ENCODE data around the gene REV3L. TPM values are rescaled to one million over a fixed set of nuclear protein-coding genes. Genes with fewer than 3 reads are reported as not detected.

Gene REV3L
- total and polyA plus RNA-seq, 2 donors (not counting 1 experiment from before 2014, with no cell fraction given), result 42.9 to 127 TPM

- H3K9ac ChIP-seq (ENCODE audit: insufficient read depth, low read length), result no peak overlapping the region
Observed at GRCh38 chr6:111461860-111462259, 21.2 kb downstream of the REV3L start.

GRCh38 chr6:111458670-111459232 is 24.3 kb downstream of the REV3L start:
- Histone ChIP-seq H4K20me1 (ENCODE audit: control insufficient read depth, extremely low read depth, insufficient read depth, low read length) (peaks cover 2% of the 10 kb centered on the region), H2AFZ (ENCODE audit: low read length) (no peak overlapping the region), H3K27me3 (ENCODE audit: control insufficient read depth, insufficient read depth, low read length) (no peaks in the 10 kb centered on the region), H3K4me3 (replicated peaks in 1 of 4; ENCODE audit: control extremely low read depth in 1 of 4, insufficient read depth in 1 of 4, low read depth in 3 of 4, low read length in 4 of 4) (no peak overlapping the region), H3K36me3 (ENCODE audit: control insufficient read depth, insufficient read depth, low read length) (peaks cover 6% of the 10 kb centered on the region), H3K79me2 (ENCODE audit: control insufficient read depth, insufficient read depth, low read length) (peaks cover 84% of the 10 kb centered on the region), H3K9ac (ENCODE audit: insufficient read depth, low read length) (no peak overlapping the region), H3K9me3 (ENCODE audit: control insufficient read depth, insufficient read depth, low read depth, low read length) (no peaks in the 10 kb centered on the region), H3K4me2 (ENCODE audit: extremely low read depth, insufficient read depth, low read length) (no peak overlapping the region), H3K27ac (ENCODE audit: insufficient read depth, low read length) (no peak overlapping the region), H3K4me1 (ENCODE audit: control insufficient read depth, extremely low read depth, insufficient read depth, low read length) (peaks cover 3% of the 10 kb centered on the region)
- no peak for TF ChIP-seq CTCF (conservative IDR thresholded peaks at IDR 0.05 in 1 of 2, IDR thresholded peaks at IDR 0.05 in 1 of 2; ENCODE audit: low read depth in 1 of 2, low read length in 2 of 2)
- TF ChIP-seq EZH2 (IDR thresholded peaks at IDR 0.05; ENCODE audit: low read length, missing control alignments), result no peak
- DNase-seq (ENCODE audit: low read depth in 2 of 2), result no peak

More at GRCh38 chr6:111461860-111462259, 21.2 kb downstream of the REV3L start:
- no peak for TF ChIP-seq CTCF (conservative IDR thresholded peaks at IDR 0.05 in 1 of 2, IDR thresholded peaks at IDR 0.05 in 1 of 2; ENCODE audit: low read depth in 1 of 2, low read length in 2 of 2)
- Histone ChIP-seq H3K36me3 (ENCODE audit: control insufficient read depth, insufficient read depth, low read length) (peaks cover 6% of the 10 kb centered on the region), H3K27me3 (ENCODE audit: control insufficient read depth, insufficient read depth, low read length) (no peaks in the 10 kb centered on the region), H3K4me1 (ENCODE audit: control insufficient read depth, extremely low read depth, insufficient read depth, low read length) (peaks cover 3% of the 10 kb centered on the region), H3K4me2 (ENCODE audit: extremely low read depth, insufficient read depth, low read length) (peak overlapping the region; percentile 87), H3K4me3 (replicated peaks in 1 of 4; ENCODE audit: control extremely low read depth in 1 of 4, insufficient read depth in 1 of 4, low read depth in 3 of 4, low read length in 4 of 4) (peak overlapping the region in 3 of 4 experiments; percentile 19 to 39 (median 26)), H2AFZ (ENCODE audit: low read length) (no peak overlapping the region), H3K27ac (ENCODE audit: insufficient read depth, low read length) (peak overlapping the region; percentile 28), H3K79me2 (ENCODE audit: control insufficient read depth, insufficient read depth, low read length) (peaks cover 74% of the 10 kb centered on the region), H4K20me1 (ENCODE audit: control insufficient read depth, extremely low read depth, insufficient read depth, low read length) (peaks cover 2% of the 10 kb centered on the region), H3K9me3 (ENCODE audit: control insufficient read depth, insufficient read depth, low read depth, low read length) (no peaks in the 10 kb centered on the region)
- no peak for DNase-seq (ENCODE audit: low read depth in 2 of 2)

- DNase-seq (ENCODE audit: low read depth in 2 of 2), result peak; percentile 52 to 62
- peaks cover 78% of the 10 kb centered on the region for H3K79me2 ChIP-seq (ENCODE audit: control insufficient read depth, insufficient read depth, low read length)
- peaks cover 2% of the 10 kb centered on the region for H4K20me1 ChIP-seq (ENCODE audit: control insufficient read depth, extremely low read depth, insufficient read depth, low read length)
- H3K4me2 ChIP-seq (ENCODE audit: extremely low read depth, insufficient read depth, low read length), result peak overlapping the region; percentile 16
- H3K9me3 ChIP-seq (ENCODE audit: control insufficient read depth, insufficient read depth, low read depth, low read length), result no peaks in the 10 kb centered on the region
- TF ChIP-seq EZH2 (IDR thresholded peaks at IDR 0.05; ENCODE audit: low read length, missing control alignments) (no peak), CTCF (conservative IDR thresholded peaks at IDR 0.05 in 1 of 2, IDR thresholded peaks at IDR 0.05 in 1 of 2; ENCODE audit: low read depth in 1 of 2, low read length in 2 of 2) (no peak)
- no peak overlapping the region for H3K4me3 ChIP-seq (replicated peaks in 1 of 4; ENCODE audit: control extremely low read depth in 1 of 4, insufficient read depth in 1 of 4, low read depth in 3 of 4, low read length in 4 of 4)
- no peak overlapping the region for H3K9ac ChIP-seq (ENCODE audit: insufficient read depth, low read length)
- H3K27me3 ChIP-seq (ENCODE audit: control insufficient read depth, insufficient read depth, low read length), result no peaks in the 10 kb centered on the region
- no peak overlapping the region for H2AFZ ChIP-seq (ENCODE audit: low read length)
- H3K36me3 ChIP-seq (ENCODE audit: control insufficient read depth, insufficient read depth, low read length), result peaks cover 4% of the 10 kb centered on the region
- H3K4me1 ChIP-seq (ENCODE audit: control insufficient read depth, extremely low read depth, insufficient read depth, low read length), result peaks cover 2% of the 10 kb centered on the region
- no peak overlapping the region for H3K27ac ChIP-seq (ENCODE audit: insufficient read depth, low read length)
Observed at GRCh38 chr6:111456208-111456607, 26.8 kb downstream of the REV3L start.

Measured in fibroblast of lung (primary cell).